Measurements from ENCODE around the gene SLC37A2. TPM values are rescaled to one million over a fixed set of nuclear protein-coding genes. Genes with fewer than 3 reads are reported as not detected.

Gene SLC37A2
- total RNA-seq, 2 donors from 2014 or later, result 1.0 to 1.3 TPM

GRCh38 chr11:125110506-125110905, 47.4 kb downstream of the SLC37A2 start:
- H3K4me3 Mint-ChIP-seq, result peak overlapping the region; percentile 95
- peaks cover 18% of the 10 kb centered on the region for H3K9me3 Mint-ChIP-seq
- Histone ChIP-seq H3K27me3 (ENCODE audit: control insufficient read depth, insufficient read depth, low read length, poor library complexity, severe bottlenecking) (no peaks in the 10 kb centered on the region), H3K4me1 (ENCODE audit: control insufficient read depth, insufficient read depth, low read length) (no peaks in the 10 kb centered on the region), H3K27ac (ENCODE audit: low read depth, low read length) (no peak overlapping the region), H3K9me3 (ENCODE audit: control insufficient read depth, low read length) (peaks cover 10% of the 10 kb centered on the region), H3K9ac (ENCODE audit: extremely low read depth, low read length, poor library complexity, severe bottlenecking) (peak overlapping the region; percentile 83), H3K36me3 (ENCODE audit: control insufficient read depth, insufficient read depth, low read length) (no peaks in the 10 kb centered on the region), H3K4me3 (ENCODE audit: low read length) (peak overlapping the region; percentile 91)
- WGBS, 2 experiments (ENCODE audit: insufficient coverage in 1 of 2, insufficient read length in 1 of 2), result 61 to 73% methylated on average over 3 of the region's 4 CpGs
- TF ChIP-seq CTCF (conservative IDR thresholded peaks at IDR 0.05), result no peak
- peak; percentile 72 for DNase-seq
- H3K27ac Mint-ChIP-seq, result peak overlapping the region; percentile 97
- peaks cover 8% of the 10 kb centered on the region for H3K36me3 Mint-ChIP-seq (ENCODE audit: low read depth)
- H3K27me3 Mint-ChIP-seq (ENCODE audit: insufficient read depth), result peaks cover 12% of the 10 kb centered on the region
- H3K4me1 Mint-ChIP-seq, result peaks cover 10% of the 10 kb centered on the region

- DNase-seq, result peak; percentile 77
- 0 to 2% methylated on average over 6 to 9 of the region's 9 CpGs for WGBS, 2 experiments (ENCODE audit: insufficient coverage in 1 of 2, insufficient read length in 1 of 2)
- peak overlapping the region; percentile 83 for H3K9ac ChIP-seq (ENCODE audit: extremely low read depth, low read length, poor library complexity, severe bottlenecking)
- peaks cover 10% of the 10 kb centered on the region for H3K9me3 ChIP-seq (ENCODE audit: control insufficient read depth, low read length)
- no peak for TF ChIP-seq CTCF (conservative IDR thresholded peaks at IDR 0.05)
- no peaks in the 10 kb centered on the region for H3K4me1 ChIP-seq (ENCODE audit: control insufficient read depth, insufficient read depth, low read length)
- H3K4me3 ChIP-seq (ENCODE audit: low read length), result peak overlapping the region; percentile 91
- peak overlapping the region; percentile 95 for H3K4me3 Mint-ChIP-seq
- no peak overlapping the region for H3K27ac ChIP-seq (ENCODE audit: low read depth, low read length)
- H3K27ac Mint-ChIP-seq, result peak overlapping the region; percentile 97
- H3K9me3 Mint-ChIP-seq, result peaks cover 18% of the 10 kb centered on the region
- H3K27me3 Mint-ChIP-seq (ENCODE audit: insufficient read depth), result peaks cover 12% of the 10 kb centered on the region
- H3K27me3 ChIP-seq (ENCODE audit: control insufficient read depth, insufficient read depth, low read length, poor library complexity, severe bottlenecking), result no peaks in the 10 kb centered on the region
- peaks cover 10% of the 10 kb centered on the region for H3K4me1 Mint-ChIP-seq
- peaks cover 8% of the 10 kb centered on the region for H3K36me3 Mint-ChIP-seq (ENCODE audit: low read depth)
- no peaks in the 10 kb centered on the region for H3K36me3 ChIP-seq (ENCODE audit: control insufficient read depth, insufficient read depth, low read length)
Observed at GRCh38 chr11:125111001-125111342, 47.9 kb downstream of the SLC37A2 start.

DNA sequence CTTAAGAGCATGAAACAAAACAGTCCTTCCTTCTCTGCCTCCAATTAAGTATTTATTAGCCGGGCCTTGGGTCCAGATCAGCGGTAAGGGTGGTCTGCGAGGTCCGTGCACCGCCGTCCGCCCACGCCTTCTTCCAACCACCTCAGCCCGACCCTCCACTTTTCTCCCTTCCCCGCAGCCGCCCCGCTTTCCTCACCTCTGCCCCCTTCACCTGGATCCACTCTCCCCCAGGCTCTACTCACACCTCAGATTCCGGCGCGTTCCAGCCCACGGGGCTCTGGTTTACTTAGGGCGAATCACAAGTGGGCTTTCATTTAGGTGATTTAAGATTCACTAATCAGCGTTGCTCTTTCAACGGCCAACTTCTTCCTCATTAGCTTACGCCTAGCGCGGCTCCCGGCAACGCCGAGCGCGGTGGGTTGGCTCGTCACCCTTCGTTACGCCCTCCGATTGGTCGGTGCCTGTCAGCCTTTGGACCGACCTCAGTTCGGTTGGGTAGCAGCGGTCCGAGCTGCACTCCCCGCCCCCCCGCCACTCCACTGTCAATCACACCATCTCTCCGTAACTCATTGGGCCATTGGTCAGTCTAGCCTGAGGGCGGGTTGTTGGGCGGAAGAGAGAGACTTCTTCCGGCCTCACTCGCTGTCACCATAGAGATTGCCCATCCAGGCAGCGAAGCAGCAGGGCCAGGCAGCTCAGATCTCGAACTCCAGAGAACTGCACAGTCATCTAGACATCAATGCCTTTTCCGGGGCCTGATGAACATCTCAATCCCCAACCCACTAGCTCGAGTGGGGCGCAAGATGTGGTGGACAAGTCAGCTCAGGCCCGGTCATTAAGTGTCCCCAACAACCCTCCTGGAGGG, 48.5 kb downstream of the SLC37A2 start, which contains the start of gene TMEM218:
Gene TMEM218, minus strand, starts transcription at position 284 of the 865 bp plus-strand sequence. CDS start 9,385 bp downstream, outside the sequence.
- Histone ChIP-seq H3K27me3 (ENCODE audit: control insufficient read depth, insufficient read depth, low read length, poor library complexity, severe bottlenecking) (no peaks in the 10 kb centered on the region), H3K9ac (ENCODE audit: extremely low read depth, low read length, poor library complexity, severe bottlenecking) (peak within 1 kb of the TSS; percentile 83), H3K4me3 (ENCODE audit: low read length) (peak within 1 kb of the TSS; percentile 91), H3K9me3 (ENCODE audit: control insufficient read depth, low read length) (peaks cover 6% of the 10 kb centered on the region), H3K36me3 (ENCODE audit: control insufficient read depth, insufficient read depth, low read length) (no peaks in the 10 kb centered on the region), H3K27ac (ENCODE audit: low read depth, low read length) (peak within 1 kb of the TSS; percentile 82), H3K4me1 (ENCODE audit: control insufficient read depth, insufficient read depth, low read length) (no peaks in the 10 kb centered on the region)
- peaks cover 12% of the 10 kb centered on the region for H3K27me3 Mint-ChIP-seq (ENCODE audit: insufficient read depth)
- TF ChIP-seq CTCF (conservative IDR thresholded peaks at IDR 0.05), result no peak
- peak within 1 kb of the TSS; percentile 97 for H3K27ac Mint-ChIP-seq
- WGBS, 2 experiments (ENCODE audit: insufficient coverage in 1 of 2, insufficient read length in 1 of 2), result 7 to 10% methylated on average over 35 to 49 of the region's 49 CpGs
- H3K4me1 Mint-ChIP-seq, result peaks cover 10% of the 10 kb centered on the region
- H3K4me3 Mint-ChIP-seq, result peak within 1 kb of the TSS; percentile 95
- peak; percentile 99 for DNase-seq
- H3K36me3 Mint-ChIP-seq (ENCODE audit: low read depth), result peaks cover 8% of the 10 kb centered on the region
- H3K9me3 Mint-ChIP-seq, result peaks cover 12% of the 10 kb centered on the region
